WERI-Rb-1 (cell line): ENCODE measurements around the gene SMIM27.
"Not testable (repeated sequence)": the region's sequence is repeated elsewhere in the genome, so short reads cannot be mapped to it uniquely, and the experiment has no call there.

ENCODE experiments used
- DNase-seq: peaks from one replicate; pipeline ENCODE4 v3.0.0-alpha.2; 2020
- H3K27ac ChIP-seq: fragments of 250-450 bp; sonication (Bioruptor Pico); 2 replicates; pipeline ENCODE4 v1.5.1; 2020; ENCODE audit warnings: mild to moderate bottlenecking, moderate library complexity
- H3K27me3 ChIP-seq: fragments of 250-450 bp; sonication (Bioruptor Pico); 2 replicates; pipeline ENCODE4 v1.5.1; 2021; ENCODE audit warnings: mild to moderate bottlenecking, low read depth, moderate library complexity; ENCODE audit not compliant: insufficient read depth, severe bottlenecking
- H3K36me3 ChIP-seq: fragments of 250-450 bp; sonication (Bioruptor Pico); 2 replicates; pipeline ENCODE4 v1.5.1; 2020; ENCODE audit warnings: mild to moderate bottlenecking, moderate library complexity
- H3K4me3 ChIP-seq: 2 replicates; pipeline ENCODE4 v1.5.1; 2011; ENCODE audit warnings: low read depth, mild to moderate bottlenecking, control low read depth, low read length
- H3K9me3 ChIP-seq: fragments of 250-450 bp; sonication (Bioruptor Pico); 2 replicates; pipeline ENCODE4 v1.5.1; 2021; ENCODE audit warnings: mild to moderate bottlenecking, moderate library complexity; ENCODE audit not compliant: severe bottlenecking
- CTCF ChIP-seq: IDR thresholded peaks from 2 replicates; pipeline ENCODE4 v1.5.1; 2011; ENCODE audit warnings: low read depth, mild to moderate bottlenecking, control low read depth, inconsistent platforms, low read length

Gene SMIM27

GRCh38 chr9:32526707-32527048 is 25.4 kb upstream of the SMIM27 start:
- no peak overlapping the region for H3K27ac ChIP-seq
- no peaks in the 10 kb centered on the region for H3K36me3 ChIP-seq
- no peak for DNase-seq
- no peaks in the 10 kb centered on the region for H3K27me3 ChIP-seq
- TF ChIP-seq CTCF, result no peak
- H3K4me3 ChIP-seq, result peak overlapping the region; percentile 62
- H3K9me3 ChIP-seq, result no peaks in the 10 kb centered on the region

GRCh38 chr9:32533336-32533735 is 18.8 kb upstream of the SMIM27 start:
- no peak for TF ChIP-seq CTCF
- no peak for DNase-seq
- Histone ChIP-seq H3K4me3 (no peak overlapping the region), H3K27me3 (no peaks in the 10 kb centered on the region), H3K36me3 (no peaks in the 10 kb centered on the region), H3K27ac (no peak overlapping the region), H3K9me3 (no peaks in the 10 kb centered on the region)

DNA sequence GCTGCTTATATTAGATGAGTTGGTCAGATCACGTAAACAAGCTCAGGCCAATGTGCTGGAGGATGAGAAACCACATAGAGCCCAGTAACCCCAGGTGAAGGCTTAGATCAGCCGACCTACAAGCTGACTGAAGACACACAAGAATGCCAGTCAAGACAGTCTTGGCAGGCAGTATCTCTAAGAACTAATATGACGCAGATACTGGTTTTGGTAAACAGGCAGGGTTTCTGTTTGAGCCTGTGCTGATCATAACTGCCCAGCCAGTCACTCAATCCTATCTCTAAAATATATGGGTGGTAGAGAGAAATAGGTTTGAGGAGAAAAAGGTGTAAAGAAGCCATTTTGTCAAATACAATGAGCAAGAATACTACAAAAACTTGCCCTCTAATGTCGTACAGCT is 18.3 kb upstream of the SMIM27 start:
- Histone ChIP-seq H3K27ac (no peak overlapping the region), H3K36me3 (no peaks in the 10 kb centered on the region), H3K27me3 (no peaks in the 10 kb centered on the region), H3K9me3 (no peaks in the 10 kb centered on the region), H3K4me3 (no peak overlapping the region)
- no peak for TF ChIP-seq CTCF
- DNase-seq, result no peak

DNA sequence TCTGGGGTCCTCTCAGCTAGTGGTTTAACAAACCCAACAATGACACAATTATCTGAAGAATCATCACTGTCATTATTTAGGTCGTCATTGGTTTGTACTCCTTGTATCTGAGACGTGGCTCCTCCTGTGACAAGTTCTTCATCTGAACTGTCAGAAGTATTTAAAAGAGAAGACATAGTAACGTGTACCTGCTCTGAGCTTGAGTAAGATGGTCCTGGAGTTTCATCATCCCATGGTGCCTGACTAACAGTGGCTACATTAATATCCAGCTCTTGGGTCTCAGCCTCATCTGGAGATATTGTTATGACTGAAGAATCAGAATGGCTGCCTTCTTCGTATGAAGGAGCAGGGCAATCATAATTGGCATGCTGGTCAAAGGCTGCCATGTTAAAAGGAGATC is 9.1 kb upstream of the SMIM27 start:
- Histone ChIP-seq H3K9me3 (no peaks in the 10 kb centered on the region), H3K36me3 (peaks cover 52% of the 10 kb centered on the region), H3K4me3 (no peak overlapping the region), H3K27me3 (no peaks in the 10 kb centered on the region), H3K27ac (no peak overlapping the region)
- DNase-seq, result no peak
- TF ChIP-seq CTCF, result no peak

DNA sequence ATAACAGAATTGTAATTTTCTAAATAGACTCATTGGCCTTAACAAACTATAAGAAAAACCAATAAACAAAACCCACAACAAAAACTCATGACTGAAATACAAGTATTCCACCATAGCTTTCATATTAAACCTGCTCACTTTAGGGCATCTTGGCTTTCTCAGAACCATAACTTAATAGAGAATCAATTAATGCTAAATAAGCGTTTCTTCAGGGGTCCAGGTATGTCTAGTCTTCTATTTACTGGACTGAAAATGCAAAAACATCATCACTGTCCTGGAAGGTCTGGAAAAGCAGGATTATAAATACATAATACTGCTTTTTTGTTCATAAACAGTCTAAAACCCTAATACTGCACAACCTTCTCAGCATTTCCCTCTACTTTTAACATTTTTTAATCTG is 6.2 kb upstream of the SMIM27 start:
- DNase-seq, result no peak
- no peak overlapping the region for H3K27ac ChIP-seq
- H3K36me3 ChIP-seq, result peaks cover 60% of the 10 kb centered on the region
- no peak overlapping the region for H3K4me3 ChIP-seq
- no peaks in the 10 kb centered on the region for H3K27me3 ChIP-seq
- no peak for TF ChIP-seq CTCF
- no peaks in the 10 kb centered on the region for H3K9me3 ChIP-seq

GRCh38 chr9:32548213-32548612 is 3.9 kb upstream of the SMIM27 start:
- not testable (repeated sequence) for DNase-seq, H3K4me3 ChIP-seq, H3K27me3 ChIP-seq, H3K27ac ChIP-seq, H3K9me3 ChIP-seq
- H3K36me3 ChIP-seq, result peaks cover 39% of the 10 kb centered on the region
